ENCODE results near the gene FSIP1. TPM values are rescaled to one million over a fixed set of nuclear protein-coding genes. Genes with fewer than 3 reads are reported as not detected.

Gene FSIP1
- total and polyA plus RNA-seq, 8 donors: 0.38 to 2.7 (median 0.83) TPM

GRCh38 chr15:39728845-39729244 lies 53.8 kb downstream of the FSIP1 start:
- Histone ChIP-seq H3K36me3 (no peaks in the 10 kb centered on the region), H3K4me1 (no peaks in the 10 kb centered on the region), H3K9me3 (no peaks in the 10 kb centered on the region), H3K27ac (no peak overlapping the region), H3K27me3 (no peaks in the 10 kb centered on the region), H3K4me3 (no peak overlapping the region)
- TF ChIP-seq, protein P1, sequence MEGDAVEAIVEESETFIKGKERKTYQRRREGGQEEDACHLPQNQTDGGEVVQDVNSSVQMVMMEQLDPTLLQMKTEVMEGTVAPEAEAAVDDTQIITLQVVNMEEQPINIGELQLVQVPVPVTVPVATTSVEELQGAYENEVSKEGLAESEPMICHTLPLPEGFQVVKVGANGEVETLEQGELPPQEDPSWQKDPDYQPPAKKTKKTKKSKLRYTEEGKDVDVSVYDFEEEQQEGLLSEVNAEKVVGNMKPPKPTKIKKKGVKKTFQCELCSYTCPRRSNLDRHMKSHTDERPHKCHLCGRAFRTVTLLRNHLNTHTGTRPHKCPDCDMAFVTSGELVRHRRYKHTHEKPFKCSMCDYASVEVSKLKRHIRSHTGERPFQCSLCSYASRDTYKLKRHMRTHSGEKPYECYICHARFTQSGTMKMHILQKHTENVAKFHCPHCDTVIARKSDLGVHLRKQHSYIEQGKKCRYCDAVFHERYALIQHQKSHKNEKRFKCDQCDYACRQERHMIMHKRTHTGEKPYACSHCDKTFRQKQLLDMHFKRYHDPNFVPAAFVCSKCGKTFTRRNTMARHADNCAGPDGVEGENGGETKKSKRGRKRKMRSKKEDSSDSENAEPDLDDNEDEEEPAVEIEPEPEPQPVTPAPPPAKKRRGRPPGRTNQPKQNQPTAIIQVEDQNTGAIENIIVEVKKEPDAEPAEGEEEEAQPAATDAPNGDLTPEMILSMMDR (IDR thresholded peaks at IDR 0.05): no peak
- ATAC-seq (no peak), DNase-seq (no peak)
- intact Hi-C loops (cut with DNase I): no loop called here

DNA sequence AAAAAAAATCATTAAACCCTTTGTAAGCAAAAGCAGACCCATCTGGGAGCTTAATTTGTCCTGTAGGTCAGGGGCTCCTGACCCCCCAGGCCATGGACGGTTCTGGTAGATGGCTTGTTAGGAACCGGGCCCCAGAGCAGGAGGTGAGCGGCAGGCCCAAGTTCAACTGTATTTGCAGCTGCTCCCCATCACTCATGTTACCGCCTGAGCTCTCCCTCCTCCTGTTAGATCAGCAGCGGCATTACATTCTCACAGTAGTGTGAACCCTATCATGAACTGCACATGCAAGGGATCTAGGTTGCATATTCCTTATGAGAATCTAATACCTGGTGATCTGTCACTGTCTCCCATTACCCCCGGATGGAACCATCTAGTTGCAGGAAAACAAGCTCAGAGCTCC lies 60.7 kb downstream of the FSIP1 start:
- intact Hi-C loops (cut with DNase I): no loop called here
- no peak for DNase-seq
- Histone ChIP-seq H3K4me1 (no peaks in the 10 kb centered on the region), H3K36me3 (no peaks in the 10 kb centered on the region), H3K9me3 (no peaks in the 10 kb centered on the region), H3K27me3 (no peaks in the 10 kb centered on the region), H3K27ac (no peak overlapping the region), H3K4me3 (no peak overlapping the region)
- no peak for ATAC-seq
- TF ChIP-seq, protein P1 (IDR thresholded peaks at IDR 0.05): no peak

GRCh38 chr15:39720621-39721611 lies 61.7 kb downstream of the FSIP1 start:
- H3K27me3 ChIP-seq: no peaks in the 10 kb centered on the region
- no peaks in the 10 kb centered on the region for H3K4me1 ChIP-seq
- no peak overlapping the region for H3K27ac ChIP-seq
- DNase-seq (no peak), ATAC-seq (no peak)
- TF ChIP-seq, protein P1 (IDR thresholded peaks at IDR 0.05): no peak
- H3K9me3 ChIP-seq: no peaks in the 10 kb centered on the region
- intact Hi-C loops (cut with DNase I): no loop called here
- H3K36me3 ChIP-seq: no peaks in the 10 kb centered on the region
- H3K4me3 ChIP-seq: no peak overlapping the region

DNA sequence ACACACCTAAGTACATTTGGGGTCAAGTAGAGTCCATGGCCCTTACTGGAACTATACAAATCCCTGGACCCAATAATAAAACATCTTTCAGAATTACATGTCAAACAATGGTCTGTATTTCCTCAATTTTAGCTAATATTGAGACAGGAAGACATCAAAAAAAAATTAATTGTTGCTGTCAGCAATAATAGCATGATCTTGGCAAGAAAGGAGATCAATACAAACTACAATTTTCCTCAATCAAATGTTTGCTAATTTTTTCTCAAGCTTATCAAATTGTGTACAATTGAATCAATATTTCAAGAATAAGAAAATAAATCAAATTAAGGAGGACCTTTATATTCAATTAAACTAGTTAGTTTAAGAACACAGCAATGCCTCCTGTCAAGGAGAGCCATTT lies 62.6 kb downstream of the FSIP1 start:
- Histone ChIP-seq H3K4me3 (no peak overlapping the region), H3K27me3 (no peaks in the 10 kb centered on the region), H3K9me3 (no peaks in the 10 kb centered on the region), H3K4me1 (no peaks in the 10 kb centered on the region), H3K27ac (no peak overlapping the region), H3K36me3 (no peaks in the 10 kb centered on the region)
- TF ChIP-seq, protein P1 (IDR thresholded peaks at IDR 0.05): no peak
- DNase-seq: no peak
- intact Hi-C loops (cut with DNase I): no loop called here
- no peak for ATAC-seq

DNA sequence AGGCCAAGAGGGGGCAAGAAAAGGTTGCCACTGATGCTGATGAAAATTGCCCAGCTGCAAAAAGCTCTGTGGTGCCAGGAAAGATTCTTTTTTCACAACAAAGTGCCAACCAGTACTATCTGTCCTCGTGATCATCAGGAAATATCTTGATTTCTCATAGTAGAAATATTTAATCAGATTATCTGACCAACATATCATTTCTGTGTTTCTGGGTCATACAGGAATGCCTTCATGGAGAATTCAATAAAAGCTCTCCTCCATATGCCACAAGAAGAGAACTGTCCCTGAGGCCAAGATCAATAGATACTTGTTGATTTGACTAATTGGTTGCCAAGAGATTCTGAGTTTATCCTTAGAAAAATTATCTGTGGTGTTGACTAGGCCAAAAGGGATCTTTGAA lies 63.5 kb downstream of the FSIP1 start:
- DNase-seq: no peak
- TF ChIP-seq, protein P1 (IDR thresholded peaks at IDR 0.05): no peak
- Histone ChIP-seq H3K36me3 (no peaks in the 10 kb centered on the region), H3K4me3 (no peak overlapping the region), H3K9me3 (no peaks in the 10 kb centered on the region), H3K27ac (no peak overlapping the region), H3K27me3 (no peaks in the 10 kb centered on the region), H3K4me1 (no peaks in the 10 kb centered on the region)
- intact Hi-C loops (cut with DNase I): no loop called here
- no peak for ATAC-seq

All from left lung (tissue), 10 donors.